PC-3 (cell line): Measurements from ENCODE around the gene SMU1. TPM values are rescaled to one million over a fixed set of nuclear protein-coding genes. Genes with fewer than 3 reads are reported as not detected.

Experiments
- ATAC-seq: fragments of 200-7000 bp; cut with Tn5 transposase; 2 replicates; pipeline ENCODE4 v1.9.1; 2020; ENCODE audit warnings: mild to moderate bottlenecking, moderate library complexity
- BruUV-seq: library from RNA; stranded (reverse); fragments of 400-500 nt; replicated peaks from 2 replicates; lab custom pipeline; 2021; lab: Mats Ljungman, UMichigan
- CTCF ChIA-PET: fragments of 300-600 bp; sonication (Branson Sonifier 250); formaldehyde crosslinking; loops from one replicate; lab custom pipeline; 2022; ENCODE audit warnings: antibody characterized with exemption; lab: Charles Lee
- POLR2A ChIA-PET: fragments of 300-600 bp; sonication (Branson Sonifier 250); formaldehyde crosslinking; loops from one replicate; lab custom pipeline; 2022; ENCODE audit warnings: antibody characterized with exemption; ENCODE audit not compliant: unreplicated experiment; lab: Charles Lee
- DNase-seq: peaks from one replicate; pipeline ENCODE4 v3.0.0-alpha.2; 2015
- H2AFZ ChIP-seq: fragments of 300-600 bp; sonication (generic); 2 replicates; pipeline ENCODE4 v1.6.0; 2016; ENCODE audit warnings: antibody characterized with exemption, low read length
- H3F3A ChIP-seq: fragments of 300-600 bp; sonication (generic); one replicate; pipeline ENCODE4 v1.6.0; 2017; ENCODE audit warnings: antibody characterized with exemption, low read length, control low read depth, mild to moderate bottlenecking; ENCODE audit not compliant: unreplicated experiment
- H3K27ac ChIP-seq: fragments of 300-600 bp; sonication (generic); 2 replicates; pipeline ENCODE4 v1.5.1; 2016; ENCODE audit warnings: mild to moderate bottlenecking, low read length
- H3K27me3 ChIP-seq: fragments of 300-600 bp; sonication (generic); 2 replicates; pipeline ENCODE4 v1.6.1; 2016; ENCODE audit warnings: low read length, mixed read lengths
- H3K36me3 ChIP-seq: fragments of 300-600 bp; sonication (generic); 2 replicates; pipeline ENCODE4 v1.6.1; 2016; ENCODE audit warnings: low read depth, mixed run types, low read length, mixed read lengths
- H3K4me1 ChIP-seq: fragments of 300-600 bp; sonication (generic); 2 replicates; pipeline ENCODE4 v1.5.1; 2016; ENCODE audit warnings: low read length; ENCODE audit not compliant: insufficient read depth
- H3K4me2 ChIP-seq: fragments of 300-600 bp; sonication (generic); 2 replicates; pipeline ENCODE4 v1.6.0; 2016; ENCODE audit warnings: low read length
- H3K4me3 ChIP-seq: fragments of 300-600 bp; sonication (generic); 2 replicates; pipeline ENCODE4 v1.5.1; 2016; ENCODE audit warnings: mild to moderate bottlenecking, low read length, mixed read lengths
- H3K79me2 ChIP-seq: fragments of 300-600 bp; sonication (generic); 2 replicates; pipeline ENCODE4 v1.6.1; 2017; ENCODE audit warnings: low read length, mixed read lengths
- H3K9ac ChIP-seq: fragments of 300-600 bp; sonication (generic); 2 replicates; pipeline ENCODE4 v1.6.0; 2016; ENCODE audit warnings: mild to moderate bottlenecking, low read length
- H3K9me2 ChIP-seq: fragments of 300-600 bp; sonication (generic); replicated peaks from 2 replicates; pipeline ENCODE4 v1.6.1; 2016; ENCODE audit warnings: mixed run types, low read length, mixed read lengths
- H3K9me3 ChIP-seq: fragments of 300-600 bp; sonication (generic); 2 replicates; pipeline ENCODE4 v1.6.1; 2016; ENCODE audit warnings: low read length, mixed read lengths
- H4K20me1 ChIP-seq: fragments of 300-600 bp; sonication (generic); 2 replicates; pipeline ENCODE4 v1.6.1; 2016; ENCODE audit warnings: low read length, mixed read lengths
- CTCF ChIP-seq: fragments of 300-600 bp; sonication (generic); conservative IDR thresholded peaks from 2 replicates; pipeline ENCODE4 v1.5.1; 2017; ENCODE audit warnings: antibody characterized with exemption, low read depth, mild to moderate bottlenecking, low read length
- EZH2 ChIP-seq: fragments of 300-600 bp; sonication (generic); IDR thresholded peaks from one replicate; pipeline ENCODE4 v1.6.1; 2017; ENCODE audit warnings: antibody characterized with exemption, mild to moderate bottlenecking, low read length; ENCODE audit not compliant: unreplicated experiment
- EZH2phosphoT487 ChIP-seq: fragments of 300-600 bp; sonication (generic); IDR thresholded peaks from 2 replicates; pipeline ENCODE4 v1.6.1; 2018; ENCODE audit warnings: mild to moderate bottlenecking, antibody characterized with exemption, low read length, borderline replicate concordance
- intact Hi-C: fragments of 100-400 bp; cut with micrococcal nuclease; formaldehyde crosslinking; loops from 2 replicates; pipeline ENCODE4 v1.9.0; 2023
- total RNA-seq: library from RNA; depleted of rRNA; stranded (reverse); fragments of >200 nt; gene quantifications from 2 replicates; pipeline ENCODE4 v1.2.3, GENCODE V29; 2014

The SMU1 gene
- total RNA-seq, 1 experiment from 2014 or later, result 17.6 TPM

GRCh38 chr9:33023661-33024060, 52.8 kb downstream of the SMU1 start:
- Histone ChIP-seq H3K4me1 (peaks cover 42% of the 10 kb centered on the region), H3K9me2 (no peaks in the 10 kb centered on the region), H3K79me2 (peaks cover 73% of the 10 kb centered on the region), H3K27ac (no peak overlapping the region), H3K9me3 (no peaks in the 10 kb centered on the region), H4K20me1 (peaks cover 34% of the 10 kb centered on the region), H3K27me3 (no peaks in the 10 kb centered on the region), H3F3A (no peaks in the 10 kb centered on the region), H3K4me2 (peak overlapping the region; percentile 97), H3K9ac (peak overlapping the region; percentile 96; the same call in 1 of the 2 replicates), H3K36me3 (peaks cover 21% of the 10 kb centered on the region), H3K4me3 (peak overlapping the region; percentile 94), H2AFZ (0 out of 2 replicates have a peak overlapping the region, but pooled peaks have one; percentile 44)
- no TSS peak for BruUV-seq
- TF ChIP-seq CTCF (no peak), EZH2phosphoT487 (no peak), EZH2 (no peak)
- intact Hi-C loops, result no loop called here
- DNase-seq (no peak), ATAC-seq (no peak)
- POLR2A ChIA-PET, result no interaction called here
- CTCF ChIA-PET, result no interaction called here

GRCh38 chr9:33022755-33023154, 53.7 kb downstream of the SMU1 start:
- Histone ChIP-seq H3K27ac (no peak overlapping the region), H3K4me2 (peak overlapping the region; percentile 97), H4K20me1 (peaks cover 25% of the 10 kb centered on the region), H3K9ac (no peak overlapping the region), H3K4me1 (peaks cover 33% of the 10 kb centered on the region), H3K9me2 (no peaks in the 10 kb centered on the region), H3K9me3 (no peaks in the 10 kb centered on the region), H3F3A (no peaks in the 10 kb centered on the region), H3K79me2 (peaks cover 64% of the 10 kb centered on the region), H2AFZ (no peak overlapping the region), H3K27me3 (no peaks in the 10 kb centered on the region), H3K36me3 (peaks cover 12% of the 10 kb centered on the region; the same call in 1 of the 2 replicates), H3K4me3 (peak overlapping the region; percentile 94; the same call in 1 of the 2 replicates)
- DNase-seq (no peak), ATAC-seq (no peak)
- BruUV-seq, result no TSS peak
- intact Hi-C loops, result no loop called here
- ChIA-PET POLR2A (no interaction called here), CTCF (no interaction called here)
- TF ChIP-seq EZH2 (no peak), EZH2phosphoT487 (no peak), CTCF (no peak)

- Histone ChIP-seq H3K79me2 (peaks cover 60% of the 10 kb centered on the region), H3K36me3 (peaks cover 7% of the 10 kb centered on the region; the same call in 1 of the 2 replicates), H3K27ac (no peak overlapping the region), H3K4me2 (peak overlapping the region; percentile 97), H2AFZ (no peak overlapping the region), H3F3A (no peaks in the 10 kb centered on the region), H3K9me3 (no peaks in the 10 kb centered on the region), H3K4me3 (no peak overlapping the region), H3K9me2 (no peaks in the 10 kb centered on the region), H4K20me1 (peaks cover 21% of the 10 kb centered on the region), H3K4me1 (peaks cover 29% of the 10 kb centered on the region), H3K9ac (no peak overlapping the region), H3K27me3 (no peaks in the 10 kb centered on the region)
- ChIA-PET CTCF (no interaction called here), POLR2A (no interaction called here)
- intact Hi-C loops, result no loop called here
- TF ChIP-seq EZH2 (no peak), EZH2phosphoT487 (no peak), CTCF (no peak)
- no TSS peak for BruUV-seq
- DNase-seq (no peak), ATAC-seq (no peak)
Observed at GRCh38 chr9:33022303-33022702, 54.2 kb downstream of the SMU1 start.
